Mucosa of gallbladder (tissue), 1 donor: ENCODE measurements around the gene RLN3. TPM values are rescaled to one million over a fixed set of nuclear protein-coding genes. Genes with fewer than 3 reads are reported as not detected.

ENCODE experiments used
- DNase-seq: peaks from one replicate; pipeline ENCODE4 v3.0.0-alpha.2; 2020; ENCODE audit warnings: low spot score
- total RNA-seq: library from RNA; stranded (reverse); gene quantifications from one replicate; pipeline ENCODE4 v1.2.1, GENCODE V29; 2021
- donor health status: DM: no; HTN: no; CAD: no.

The RLN3 gene
- total RNA-seq, result not detected

- DNase-seq, result no peak
Measured at GRCh38 chr19:14027856-14028450, at the start of gene RLN3. Gene RLN3 (plus strand): TSS chr19:14028148. CDS start chr19:14028205, 57 bp downstream.

- peak; percentile 53 for DNase-seq
Measured at GRCh38 chr19:13978351-13979243, 49.4 kb upstream of the RLN3 start.

- DNase-seq, result no peak
Measured at GRCh38 chr19:13979244-13979615, 48.7 kb upstream of the RLN3 start.

- DNase-seq, result no peak
Measured at GRCh38 chr19:13979686-13980085, 48.3 kb upstream of the RLN3 start.

- no peak for DNase-seq
Measured at GRCh38 chr19:13980340-13980739, 47.6 kb upstream of the RLN3 start.

- DNase-seq, result no peak
Measured at GRCh38 chr19:13981021-13981420, 46.9 kb upstream of the RLN3 start.

GRCh38 chr19:13981467-13981866, 46.5 kb upstream of the RLN3 start:
- DNase-seq, result no peak

GRCh38 chr19:13981988-13982501, 45.9 kb upstream of the RLN3 start:
- DNase-seq, result no peak

GRCh38 chr19:13982773-13983172, 45.2 kb upstream of the RLN3 start:
- DNase-seq, result no peak

- DNase-seq, result no peak
Measured at GRCh38 chr19:13983213-13983889, 44.6 kb upstream of the RLN3 start.

- DNase-seq, result no peak
Measured at GRCh38 chr19:13984186-13984585, 43.8 kb upstream of the RLN3 start.

- no peak for DNase-seq
Measured at GRCh38 chr19:13984875-13985741, 42.8 kb upstream of the RLN3 start.

- no peak for DNase-seq
Measured at GRCh38 chr19:13985771-13986347, 42.1 kb upstream of the RLN3 start.

- DNase-seq, result peak; percentile 92
Measured at GRCh38 chr19:13986348-13986904, 41.5 kb upstream of the RLN3 start.

GRCh38 chr19:13987101-13987890, 40.7 kb upstream of the RLN3 start:
- peak; percentile 42 for DNase-seq

- DNase-seq, result no peak
Measured at GRCh38 chr19:13989487-13989886, 38.5 kb upstream of the RLN3 start.

GRCh38 chr19:13990085-13990484, 37.9 kb upstream of the RLN3 start:
- no peak for DNase-seq

- DNase-seq, result no peak
Measured at GRCh38 chr19:13992025-13992424, 35.9 kb upstream of the RLN3 start.

- no peak for DNase-seq
Measured at GRCh38 chr19:13993590-13994300, 34.2 kb upstream of the RLN3 start.
